HL-60 (cell line): ENCODE measurements around the gene TOMM20.

Experiments
- CTCF ChIP-seq: IDR thresholded peaks from one replicate; pipeline ENCODE4 v1.5.1; 2011; ENCODE audit warnings: low read length, control low read depth, inconsistent platforms; ENCODE audit not compliant: insufficient read depth
- GABPA ChIP-seq: IDR thresholded peaks from 2 replicates; pipeline ENCODE4 v1.6.1; 2012; ENCODE audit warnings: low read depth
- POLR2AphosphoS5 ChIP-seq: IDR thresholded peaks from 2 replicates; pipeline ENCODE4 v1.6.1; 2012; ENCODE audit warnings: low read depth
- REST ChIP-seq: IDR thresholded peaks from 2 replicates; pipeline ENCODE4 v1.6.1; 2012; ENCODE audit warnings: low read depth; ENCODE audit not compliant: insufficient replicate concordance

DNA sequence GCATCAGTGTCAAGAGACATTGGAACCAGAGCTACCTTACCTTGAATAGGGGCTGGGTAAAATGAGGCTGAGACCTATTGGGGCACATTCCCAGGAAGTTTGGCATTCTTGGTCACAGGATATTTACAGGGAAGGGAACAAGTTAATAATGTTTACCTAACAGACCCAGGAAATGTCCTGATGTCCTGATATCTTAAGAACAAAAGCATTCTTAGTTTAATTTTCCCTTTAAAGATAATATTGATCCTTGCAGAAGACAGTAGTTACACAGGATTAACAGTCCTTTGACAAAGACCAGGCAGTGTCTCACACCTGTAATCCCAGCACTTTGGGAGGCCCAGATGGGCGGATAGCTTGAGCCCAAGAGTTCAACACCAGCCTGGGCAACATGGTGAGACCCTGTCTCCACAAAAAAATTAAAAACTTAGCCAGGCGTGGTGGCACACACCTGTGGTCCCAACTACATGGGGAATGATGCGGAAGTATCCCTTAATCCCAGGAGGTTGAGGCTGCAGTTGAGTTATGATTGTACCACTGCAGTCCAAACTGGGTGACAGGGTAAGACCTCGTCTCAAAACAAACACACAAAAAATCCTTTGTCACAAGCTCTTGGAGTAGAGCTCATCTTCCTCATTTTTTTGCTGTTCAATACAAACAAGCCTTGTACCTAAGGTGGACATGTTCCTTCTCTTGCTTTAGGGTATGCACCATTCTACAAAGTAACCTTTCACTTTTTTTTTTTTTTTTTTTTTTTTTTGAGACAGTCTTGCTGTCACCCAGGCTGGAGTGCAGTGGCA is 1.3 kb upstream of the TOMM20 start:
- TF ChIP-seq CTCF (no peak), REST (no peak), POLR2AphosphoS5 (no peak), GABPA (no peak)
